Osteoblast (primary cell): Measurements from ENCODE around the gene FOXQ1. TPM values are rescaled to one million over a fixed set of nuclear protein-coding genes. Genes with fewer than 3 reads are reported as not detected.

Experiments
- DNase-seq: peaks from one replicate; pipeline ENCODE4 v3.0.0; 2011; ENCODE audit warnings: low spot score, mixed read lengths; ENCODE audit not compliant: insufficient read length; ENCODE audit errors: missing footprints
- H2AFZ ChIP-seq: 2 replicates; pipeline ENCODE4 v1.6.0; 2011; ENCODE audit warnings: mild to moderate bottlenecking, low read length
- H3K27ac ChIP-seq: 2 replicates; pipeline ENCODE4 v1.5.1; 2011; ENCODE audit warnings: mild to moderate bottlenecking, low read depth, low read length, moderate library complexity
- H3K27me3 ChIP-seq: 2 replicates; pipeline ENCODE4 v1.6.0; 2012; ENCODE audit warnings: mild to moderate bottlenecking, control low read depth, inconsistent platforms, low read length, moderate library complexity; ENCODE audit not compliant: insufficient read depth
- H3K36me3 ChIP-seq: 2 replicates; pipeline ENCODE4 v1.5.1; 2011; ENCODE audit warnings: mild to moderate bottlenecking, low read length, control low read depth, moderate library complexity; ENCODE audit not compliant: insufficient read depth
- H3K4me1 ChIP-seq: 2 replicates; pipeline ENCODE4 v1.5.1; 2011; ENCODE audit warnings: mild to moderate bottlenecking, low read length, control low read depth, moderate library complexity; ENCODE audit not compliant: insufficient read depth
- H3K4me2 ChIP-seq: 2 replicates; pipeline ENCODE4 v1.6.0; 2011; ENCODE audit warnings: mild to moderate bottlenecking, low read length; ENCODE audit not compliant: insufficient read depth
- H3K4me3 ChIP-seq: fragments of 200-600 bp; sonication (generic); 3 replicates; pipeline ENCODE4 v1.5.1; 2012; ENCODE audit warnings: mild to moderate bottlenecking, low read length, inconsistent platforms; ENCODE audit not compliant: insufficient read depth
- H3K79me2 ChIP-seq: 2 replicates; pipeline ENCODE4 v1.6.0; 2012; ENCODE audit warnings: mild to moderate bottlenecking, low read length, control low read depth, inconsistent platforms; ENCODE audit not compliant: insufficient read depth
- H3K9me3 ChIP-seq: 2 replicates; pipeline ENCODE4 v1.5.1; 2011; ENCODE audit warnings: low read depth, low read length, control low read depth
- H4K20me1 ChIP-seq: 2 replicates; pipeline ENCODE4 v1.6.0; 2012; ENCODE audit warnings: mild to moderate bottlenecking, low read length, control low read depth; ENCODE audit not compliant: insufficient read depth
- CTCF ChIP-seq: IDR thresholded peaks from 2 replicates; pipeline ENCODE4 v1.5.1; 2011; ENCODE audit warnings: mild to moderate bottlenecking, low read depth, low read length, moderate library complexity; ENCODE audit errors: extremely low read depth
- total RNA-seq: library from RNA; depleted of rRNA; stranded (reverse); fragments of >200 nt; gene quantifications from 2 replicates; pipeline ENCODE4 v1.2.3, GENCODE V29; 2012

Gene FOXQ1
- total RNA-seq, result 0.59 and 2.5 TPM in 2 replicates

GRCh38 chr6:1311400-1312202, at the start of gene FOXQ1:
Gene FOXQ1 (plus strand): TSS chr6:1312098. CDS start chr6:1312705, 607 bp downstream.
- Histone ChIP-seq H3K9me3 (no peaks in the 10 kb centered on the region), H3K4me3 (peak within 1 kb of the TSS; percentile 64), H2AFZ (peak within 1 kb of the TSS; percentile 47), H3K27ac (no peak within 1 kb of the TSS), H3K4me2 (peak within 1 kb of the TSS; percentile 75), H3K79me2 (no peaks in the 10 kb centered on the region), H4K20me1 (no peaks in the 10 kb centered on the region), H3K27me3 (peaks cover 82% of the 10 kb centered on the region), H3K4me1 (no peaks in the 10 kb centered on the region), H3K36me3 (no peaks in the 10 kb centered on the region)
- peak; percentile 91 for DNase-seq
- no peak for TF ChIP-seq CTCF

- DNase-seq, result no peak
- H3K9me3 ChIP-seq, result no peaks in the 10 kb centered on the region
- no peaks in the 10 kb centered on the region for H3K4me1 ChIP-seq
- no peaks in the 10 kb centered on the region for H3K36me3 ChIP-seq
- H3K27me3 ChIP-seq, result peaks cover 3% of the 10 kb centered on the region
- H3K27ac ChIP-seq, result no peak overlapping the region
- no peaks in the 10 kb centered on the region for H3K79me2 ChIP-seq
- H4K20me1 ChIP-seq, result no peaks in the 10 kb centered on the region
- H2AFZ ChIP-seq, result no peak overlapping the region
- no peak overlapping the region for H3K4me2 ChIP-seq
- H3K4me3 ChIP-seq, result no peak overlapping the region
- TF ChIP-seq CTCF, result no peak
These were observed 49.2 kb upstream of the FOXQ1 start for GRCh38 chr6:1262704-1263038.

- Histone ChIP-seq H3K79me2 (no peaks in the 10 kb centered on the region), H2AFZ (no peak overlapping the region), H3K27me3 (peaks cover 3% of the 10 kb centered on the region), H4K20me1 (no peaks in the 10 kb centered on the region), H3K4me1 (no peaks in the 10 kb centered on the region), H3K4me2 (no peak overlapping the region), H3K36me3 (no peaks in the 10 kb centered on the region), H3K9me3 (no peaks in the 10 kb centered on the region), H3K27ac (no peak overlapping the region), H3K4me3 (no peak overlapping the region)
- TF ChIP-seq CTCF, result no peak
- DNase-seq, result no peak
These were observed 48.7 kb upstream of the FOXQ1 start for GRCh38 chr6:1263039-1263849.

GRCh38 chr6:1263850-1264377, 48.0 kb upstream of the FOXQ1 start:
- Histone ChIP-seq H3K79me2 (no peaks in the 10 kb centered on the region), H4K20me1 (no peaks in the 10 kb centered on the region), H3K27ac (no peak overlapping the region), H3K4me2 (no peak overlapping the region), H3K9me3 (no peaks in the 10 kb centered on the region), H3K4me1 (no peaks in the 10 kb centered on the region), H2AFZ (no peak overlapping the region), H3K27me3 (peaks cover under 1% of the 10 kb centered on the region), H3K4me3 (no peak overlapping the region), H3K36me3 (no peaks in the 10 kb centered on the region)
- no peak for TF ChIP-seq CTCF
- DNase-seq, result no peak
